HUDEP-2 (cell line): ENCODE results near the gene MRPS35.

Experiments used
- DNase-seq, 76 experiments: peaks; one replicate each; lab custom pipeline; 2025; ENCODE audit not compliant: unreplicated experiment in 76 of 76; lab: John Stamatoyannopoulos, UW

The MRPS35 gene

GRCh38 chr12:27802936-27803335 lies 92.3 kb downstream of the MRPS35 start:
- DNase-seq = no peak

DNA sequence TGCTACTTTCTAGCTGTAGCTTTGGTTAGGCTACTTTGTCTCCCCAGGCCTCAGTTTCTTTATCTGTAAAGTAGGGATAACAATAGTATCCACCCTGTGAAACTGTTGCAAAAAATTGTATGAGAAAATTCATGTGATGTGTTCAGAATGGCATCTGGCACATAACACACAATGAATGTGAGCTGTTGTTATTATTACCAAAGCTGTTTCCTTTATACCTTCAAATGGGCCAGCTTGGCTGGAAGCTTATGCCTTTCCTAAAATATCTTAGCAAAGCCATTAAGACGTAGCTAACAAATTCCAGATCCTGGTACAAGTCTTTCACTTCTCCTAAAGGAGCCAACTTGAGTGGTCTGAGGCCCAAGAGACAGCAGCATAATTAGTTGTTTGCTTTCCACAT lies 94.6 kb downstream of the MRPS35 start:
- DNase-seq = no peak
